ENCODE measurements around the gene APOL6. TPM values are rescaled to one million over a fixed set of nuclear protein-coding genes. Genes with fewer than 3 reads are reported as not detected.

APOL6 gene
- total and polyA plus RNA-seq, 9 of the 15 experiments (the other 6 are each of a cell fraction or from before 2014, with no cell fraction given): 0.29 to 1.2 (median 0.70) TPM

GRCh38 chr22:35656284-35656752 lies 8.1 kb downstream of the APOL6 start (continued):
- peak; percentile 34 for TF ChIP-seq NCOR1 (IDR thresholded peaks at IDR 0.05)
- TF ChIP-seq ZNF311 (CRISPR knock-in tag; IDR thresholded peaks at IDR 0.05): no peak
- TF ChIP-seq MYC (IDR thresholded peaks at IDR 0.05; ENCODE audit: low read depth, low read length): peak; percentile 72; the same call in 1 of the 2 replicates
- no peak for TF ChIP-seq MYC (CRISPR knock-in tag; IDR thresholded peaks at IDR 0.05; ENCODE audit: borderline replicate concordance, low read depth)
- TF ChIP-seq ZNF707 (CRISPR knock-in tag; conservative IDR thresholded peaks at IDR 0.05): no peak
- 0 out of 2 replicates have a peak, but pooled peaks have one; percentile 21 for TF ChIP-seq ZNF134 (CRISPR knock-in tag; conservative IDR thresholded peaks at IDR 0.05)
- peak; percentile 78; the same call in 1 of the 2 replicates for TF ChIP-seq HDAC2 (IDR thresholded peaks at IDR 0.05)
- no peak for TF ChIP-seq GABPA (tag; conservative IDR thresholded peaks at IDR 0.05; ENCODE audit: low read depth)
- peak; percentile 52; the same call in 1 of the 2 replicates for TF ChIP-seq DPF2 (IDR thresholded peaks at IDR 0.05)
- TF ChIP-seq MYBL2 (IDR thresholded peaks at IDR 0.05; ENCODE audit: low read depth): no peak
- TF ChIP-seq MYBL2 (CRISPR knock-in tag; IDR thresholded peaks at IDR 0.05; ENCODE audit: borderline replicate concordance): no peak
- TF ChIP-seq TCF3 (CRISPR knock-in tag; IDR thresholded peaks at IDR 0.05): peak; percentile 73
- TF ChIP-seq RCOR1 (IDR thresholded peaks at IDR 0.05; ENCODE audit: borderline replicate concordance in 1 of 2, low read depth in 2 of 2, low read length in 2 of 2): peak in 1 of 2 experiments; percentile 98; a peak in 2 of 4 replicates
- TF ChIP-seq, protein P1, sequence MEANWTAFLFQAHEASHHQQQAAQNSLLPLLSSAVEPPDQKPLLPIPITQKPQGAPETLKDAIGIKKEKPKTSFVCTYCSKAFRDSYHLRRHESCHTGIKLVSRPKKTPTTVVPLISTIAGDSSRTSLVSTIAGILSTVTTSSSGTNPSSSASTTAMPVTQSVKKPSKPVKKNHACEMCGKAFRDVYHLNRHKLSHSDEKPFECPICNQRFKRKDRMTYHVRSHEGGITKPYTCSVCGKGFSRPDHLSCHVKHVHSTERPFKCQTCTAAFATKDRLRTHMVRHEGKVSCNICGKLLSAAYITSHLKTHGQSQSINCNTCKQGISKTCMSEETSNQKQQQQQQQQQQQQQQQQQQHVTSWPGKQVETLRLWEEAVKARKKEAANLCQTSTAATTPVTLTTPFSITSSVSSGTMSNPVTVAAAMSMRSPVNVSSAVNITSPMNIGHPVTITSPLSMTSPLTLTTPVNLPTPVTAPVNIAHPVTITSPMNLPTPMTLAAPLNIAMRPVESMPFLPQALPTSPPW (CRISPR knock-in tag; IDR thresholded peaks at IDR 0.05): no peak
- TF ChIP-seq ATF7 (IDR thresholded peaks at IDR 0.05): peak; percentile 48
- TF ChIP-seq PYGO2 (tag; IDR thresholded peaks at IDR 0.05): no peak
- peak; percentile 62; the same call in 1 of the 2 replicates for TF ChIP-seq MTA2 (IDR thresholded peaks at IDR 0.05; ENCODE audit: low read depth)
- 0 out of 2 replicates have a peak, but pooled peaks have one; percentile 44 for TF ChIP-seq ZNF589 (CRISPR knock-in tag; IDR thresholded peaks at IDR 0.05; ENCODE audit: low read depth)
- TF ChIP-seq ZNF253 (CRISPR knock-in tag; conservative IDR thresholded peaks at IDR 0.05): no peak
- peak; percentile 23 to 48; a peak in 3 of 4 replicates for TF ChIP-seq NRF1 (conservative IDR thresholded peaks at IDR 0.05 in 1 of 2, IDR thresholded peaks at IDR 0.05 in 1 of 2)
- no peak for TF ChIP-seq SFPQ (IDR thresholded peaks at IDR 0.05; ENCODE audit: low read depth, low read length)
- TF ChIP-seq PML (IDR thresholded peaks at IDR 0.05; ENCODE audit: low read length): peak; percentile 37; the same call in 1 of the 2 replicates
- peak; percentile 50; the same call in 1 of the 2 replicates for TF ChIP-seq CEBPG (CRISPR knock-in tag; IDR thresholded peaks at IDR 0.05)
- TF ChIP-seq CEBPG (tag; conservative IDR thresholded peaks at IDR 0.05 in 1 of 2, IDR thresholded peaks at IDR 0.05 in 1 of 2): peak in 1 of 2 experiments; percentile 79; a peak in 2 of 4 replicates
- no peak for TF ChIP-seq PPARD (CRISPR knock-in tag; IDR thresholded peaks at IDR 0.05)
- peak; percentile 54 for TF ChIP-seq SMAD4 (CRISPR knock-in tag; conservative IDR thresholded peaks at IDR 0.05)
- TF ChIP-seq SREBF1 (IDR thresholded peaks at IDR 0.05; ENCODE audit: borderline replicate concordance, low read depth, low read length): no peak
- peak; percentile 47 for TF ChIP-seq MEIS2 (IDR thresholded peaks at IDR 0.05; ENCODE audit: partially characterized antibody)
- TF ChIP-seq KLF16 (IDR thresholded peaks at IDR 0.05): 0 out of 2 replicates have a peak, but pooled peaks have one; percentile 8
